GM19395 (cell line): ENCODE measurements around the gene FHL1.
"Not testable (repeated sequence)": the region's sequence is repeated elsewhere in the genome, so short reads cannot be mapped to it uniquely, and the experiment has no call there.

ENCODE experiments used
- ATAC-seq: cut with Tn5 transposase; IDR thresholded peaks from one replicate; pipeline ENCODE4 v1.9.1; 2021; ENCODE audit warnings: mild to moderate bottlenecking, moderate library complexity; ENCODE audit not compliant: unreplicated experiment

FHL1 gene

DNA sequence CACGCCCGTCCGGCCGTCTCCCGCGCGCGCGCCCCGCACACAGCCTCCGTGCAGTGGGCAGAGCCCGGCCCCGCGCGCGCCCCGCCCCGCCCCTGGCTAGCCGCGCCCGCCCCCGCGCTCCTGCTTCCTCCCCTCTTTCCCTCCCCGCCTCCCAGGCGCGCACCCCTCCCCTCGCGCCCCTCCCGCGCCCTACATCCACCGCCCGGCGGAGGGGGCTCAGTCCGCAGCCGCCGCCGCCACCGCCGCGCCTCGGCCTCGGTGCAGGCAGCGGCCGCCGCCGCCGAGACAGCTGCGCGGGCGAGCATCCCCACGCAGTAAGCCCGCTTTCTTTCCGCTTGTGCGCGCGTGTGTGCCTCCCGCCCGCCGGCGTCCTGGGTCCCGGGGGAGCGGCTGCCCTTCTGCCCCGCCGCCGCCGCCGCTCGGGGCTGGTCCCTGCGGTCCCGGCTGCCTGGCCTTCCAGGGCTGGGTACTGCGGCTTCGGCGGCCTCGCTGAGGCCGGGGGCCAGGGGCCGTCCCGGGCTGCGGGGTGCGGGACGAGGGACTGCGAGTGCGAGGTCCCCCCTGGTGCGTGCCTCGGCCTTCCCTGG lies at the start of gene FHL1:
Gene FHL1, plus strand, starts transcription at position 219 of the 587 bp plus-strand sequence.
- ATAC-seq, result no peak

DNA sequence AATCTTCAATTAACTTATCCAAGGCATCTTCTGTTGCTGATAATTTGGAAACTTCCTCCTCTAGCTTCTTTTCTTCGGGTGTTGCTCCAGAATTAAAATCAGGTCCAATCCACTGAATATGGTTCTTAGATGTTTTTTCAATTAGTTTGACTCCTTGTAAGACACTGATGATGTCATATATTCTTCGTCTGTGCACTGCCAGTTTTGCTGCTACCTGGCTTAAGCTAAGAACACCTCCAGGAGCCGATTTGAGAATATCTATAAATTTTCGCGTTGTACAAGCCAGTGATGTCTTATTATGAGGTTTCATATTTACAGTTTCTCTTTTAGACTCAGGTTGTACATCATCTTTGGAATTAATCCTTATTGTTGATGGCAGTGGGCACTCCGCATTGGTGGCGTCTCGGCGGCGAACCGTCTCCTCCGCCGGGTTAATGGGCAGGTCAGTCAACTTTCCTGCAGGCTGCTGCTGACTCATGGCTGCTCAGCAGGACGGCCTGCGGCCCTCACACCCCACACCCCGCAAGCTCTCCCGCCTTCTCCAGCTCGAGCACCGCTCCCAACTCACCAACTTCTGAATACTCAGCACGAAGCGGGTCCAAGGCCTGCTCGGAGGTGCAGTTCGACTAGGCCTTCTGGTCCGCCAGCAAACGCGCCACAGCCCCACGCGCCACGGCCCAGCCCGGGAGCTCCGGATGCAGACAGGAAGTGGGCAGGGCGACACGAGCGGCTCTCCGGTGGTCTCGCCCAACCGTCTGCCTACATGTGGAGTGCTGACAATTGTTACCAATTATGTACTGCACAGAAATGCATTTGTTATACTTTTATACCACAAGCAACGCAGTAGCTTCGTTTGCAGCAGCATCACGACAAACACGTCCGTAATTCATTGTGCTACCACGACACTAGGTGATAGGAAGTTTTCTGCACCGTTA lies 49.2 kb upstream of the FHL1 start:
- ATAC-seq, result no peak

DNA sequence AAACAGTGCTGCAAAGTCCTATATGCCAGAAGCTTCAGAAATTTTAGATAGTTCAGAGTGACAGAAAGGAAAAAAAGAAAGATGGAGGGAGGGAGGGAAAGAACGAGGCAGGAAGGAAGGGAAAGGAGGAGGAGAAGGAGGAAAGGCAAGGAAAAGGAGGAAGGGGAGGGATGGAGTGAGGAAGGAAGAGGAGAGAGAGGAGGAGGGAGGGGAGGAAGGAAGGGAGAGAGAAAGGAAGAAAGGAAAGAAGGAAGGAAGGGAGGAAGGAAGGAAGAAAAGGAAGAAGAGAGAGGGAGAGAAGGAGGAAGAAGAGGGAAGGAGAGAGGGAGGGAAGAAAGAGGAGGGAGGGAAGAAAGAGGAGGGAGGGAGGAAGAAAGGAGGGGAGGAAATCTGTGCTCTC lies 42.4 kb upstream of the FHL1 start:
- ATAC-seq, result no peak

DNA sequence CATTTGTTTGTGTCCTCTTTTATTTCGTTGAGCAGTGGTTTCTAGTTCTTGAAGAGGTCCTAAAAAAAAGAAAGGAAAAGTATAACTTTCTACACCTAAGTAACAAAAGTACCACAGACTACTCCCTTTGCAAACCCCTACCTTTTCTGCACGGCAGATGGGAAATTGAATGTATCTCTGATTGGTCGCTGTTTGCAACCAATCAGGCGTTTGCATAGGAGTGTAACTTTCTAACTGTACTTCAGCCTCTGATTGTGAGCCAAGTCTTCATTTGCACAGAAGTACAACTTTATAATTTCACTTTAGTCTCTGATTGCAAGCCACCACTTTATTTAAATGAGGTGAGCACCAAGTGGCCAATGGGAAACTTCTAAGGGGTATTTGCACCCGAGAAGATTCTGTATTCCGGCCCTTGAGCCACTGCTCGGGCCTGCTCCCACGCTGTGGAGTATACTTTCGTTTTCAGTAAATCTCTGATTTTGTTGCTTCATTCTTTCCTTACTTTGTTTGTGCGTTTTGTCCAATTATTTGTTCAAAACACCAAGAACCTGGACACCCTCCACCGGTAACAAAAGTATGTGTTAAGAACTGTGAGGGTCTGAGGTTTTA lies 40.3 kb upstream of the FHL1 start:
- no peak for ATAC-seq

DNA sequence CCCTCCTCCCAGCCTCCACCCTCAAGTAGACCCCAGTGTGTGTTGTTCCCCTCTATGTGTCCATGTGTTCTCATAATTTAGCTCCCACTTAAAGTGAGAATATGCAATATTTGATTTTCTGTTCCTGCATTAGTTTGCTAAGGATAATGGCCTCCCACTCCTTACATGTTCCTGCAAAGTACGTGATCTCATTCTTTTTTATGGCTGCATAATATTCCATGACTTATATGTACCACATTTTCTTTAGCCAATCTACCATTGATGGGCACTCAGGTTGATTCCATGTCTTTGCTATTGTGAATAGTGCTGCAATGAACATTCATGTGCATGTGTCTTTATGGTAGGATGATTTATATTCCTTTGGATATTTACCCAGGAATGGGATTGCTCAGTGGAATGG lies 38.4 kb upstream of the FHL1 start:
- ATAC-seq, result not testable (repeated sequence)

DNA sequence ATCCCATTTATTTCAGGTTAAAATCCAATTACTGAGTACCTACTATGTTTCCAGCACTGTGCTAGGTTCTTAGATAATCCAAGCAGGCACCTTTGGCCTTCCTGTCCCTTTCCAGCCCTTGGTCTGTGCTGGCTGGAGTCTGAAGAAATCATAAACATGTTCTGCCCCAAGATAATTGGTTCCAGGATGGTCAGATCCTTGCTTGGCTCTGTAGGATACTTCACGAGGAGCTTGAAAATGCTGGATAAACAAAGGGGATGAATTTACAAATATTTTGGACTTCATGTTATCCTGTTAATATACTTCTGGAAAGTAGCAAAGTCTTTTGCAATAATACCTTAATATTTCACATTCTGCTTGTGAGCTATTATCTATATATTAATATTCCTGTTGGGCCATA lies 35.0 kb upstream of the FHL1 start:
- ATAC-seq, result no peak

DNA sequence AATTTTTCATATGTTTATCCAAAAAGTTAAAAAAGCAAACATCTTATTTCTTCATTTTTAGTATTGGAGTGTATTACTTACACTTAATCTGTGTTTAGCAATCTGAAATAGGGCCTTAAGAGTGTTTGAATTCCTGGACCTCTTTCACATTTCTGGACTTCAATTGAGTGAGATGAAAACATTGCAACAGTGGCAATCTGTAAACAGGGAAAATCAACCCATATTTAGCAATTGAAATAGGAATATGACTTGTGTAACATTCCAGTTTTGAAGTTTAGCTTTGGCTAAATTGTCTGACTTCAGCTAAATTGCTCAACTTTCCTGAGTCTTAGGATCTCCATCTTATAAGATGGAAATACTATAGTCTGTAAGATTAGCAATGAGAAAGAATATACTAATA lies 34.6 kb upstream of the FHL1 start:
- ATAC-seq, result no peak

DNA sequence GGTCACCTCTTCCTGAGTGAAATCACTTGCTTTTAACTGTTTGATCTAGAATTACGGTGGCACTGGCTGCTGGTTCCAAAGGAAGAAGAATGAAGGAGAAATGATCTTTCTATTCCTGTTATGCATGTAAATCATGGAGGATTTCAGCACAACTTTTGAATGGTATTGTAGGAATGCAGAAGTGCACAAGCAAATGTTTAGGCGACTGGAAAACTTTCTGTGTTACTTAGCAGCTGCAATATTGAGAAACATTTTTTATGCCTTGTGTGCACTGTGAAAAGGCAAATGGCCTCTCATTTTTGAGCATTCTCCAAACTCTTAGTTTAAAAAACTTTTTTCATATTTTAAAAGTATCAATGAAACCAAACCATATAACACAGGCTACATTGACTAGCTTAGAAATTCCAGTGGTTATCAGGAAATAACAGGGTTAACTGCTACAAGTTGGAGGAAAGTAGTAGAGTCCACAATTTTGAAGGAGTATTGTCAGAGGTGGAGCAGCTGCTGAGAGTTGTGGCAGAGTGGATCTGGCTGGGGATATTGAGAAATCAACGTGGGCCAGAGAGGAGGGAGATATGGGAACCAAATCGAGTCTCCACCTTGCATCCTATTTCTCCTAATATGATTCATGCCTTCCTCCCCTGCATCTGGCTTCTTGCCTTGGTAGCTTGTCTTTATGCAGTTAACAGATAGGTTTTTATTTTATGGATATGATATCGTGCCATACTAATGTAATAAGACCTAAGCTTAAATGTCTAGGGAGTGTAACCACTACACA lies 32.0 kb upstream of the FHL1 start:
- ATAC-seq, result no peak

DNA sequence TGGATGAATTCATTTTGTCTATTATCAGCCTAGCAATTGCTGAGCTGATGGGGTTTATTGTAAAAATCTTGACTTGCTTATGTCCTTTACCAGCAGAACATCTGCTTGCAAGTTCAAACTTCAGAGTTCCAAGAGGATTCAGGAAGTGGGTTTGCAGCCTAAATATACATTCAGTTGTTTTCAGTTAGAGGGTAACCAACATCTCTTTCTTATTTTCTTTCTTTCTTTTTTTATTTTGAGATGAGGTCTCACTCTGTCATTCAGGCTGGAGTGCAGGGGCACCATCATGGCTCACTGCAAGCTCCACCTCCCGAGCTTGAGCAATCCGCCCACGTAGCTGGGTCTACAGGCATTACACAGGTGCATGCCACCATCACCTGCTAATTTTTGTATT lies 31.4 kb upstream of the FHL1 start:
- ATAC-seq, result no peak

DNA sequence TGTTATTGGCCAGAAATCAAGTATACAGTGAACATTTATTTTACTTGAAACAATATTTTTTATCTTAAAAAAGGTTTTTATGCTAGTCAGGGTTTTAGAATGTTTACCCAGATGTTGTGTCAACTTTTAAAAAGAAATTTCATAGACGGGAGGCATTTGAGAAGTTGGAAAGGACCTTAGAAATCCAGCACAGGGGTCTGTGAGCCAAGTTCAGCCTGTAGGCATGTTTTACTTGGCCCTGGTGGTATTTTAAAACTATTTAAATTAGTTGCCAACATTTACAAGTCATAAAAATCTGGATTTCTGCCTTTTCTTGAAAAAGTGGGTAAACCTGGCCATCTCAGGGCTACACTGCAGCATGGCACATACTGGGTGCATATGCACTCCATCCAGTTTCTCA lies 25.5 kb upstream of the FHL1 start:
- no peak for ATAC-seq

DNA sequence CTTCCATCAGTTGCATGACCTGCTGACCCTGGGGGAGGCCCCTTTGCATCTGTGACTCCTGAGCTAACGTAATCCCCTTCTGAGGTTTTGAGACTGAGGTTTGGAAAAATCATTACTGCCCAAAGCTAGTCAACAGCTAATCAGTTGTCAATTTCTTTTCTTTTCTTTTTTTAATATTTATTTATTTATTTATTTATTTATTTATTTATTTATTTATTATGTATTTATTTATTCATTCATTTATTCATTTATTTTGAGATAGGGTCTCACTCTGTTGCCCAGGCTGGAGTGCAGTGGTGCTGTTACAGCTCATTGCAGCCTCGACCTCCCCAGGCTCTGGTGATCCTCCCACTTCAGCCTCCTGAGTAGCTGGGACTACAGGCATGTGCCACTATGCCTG lies 25.1 kb upstream of the FHL1 start:
- no peak for ATAC-seq

DNA sequence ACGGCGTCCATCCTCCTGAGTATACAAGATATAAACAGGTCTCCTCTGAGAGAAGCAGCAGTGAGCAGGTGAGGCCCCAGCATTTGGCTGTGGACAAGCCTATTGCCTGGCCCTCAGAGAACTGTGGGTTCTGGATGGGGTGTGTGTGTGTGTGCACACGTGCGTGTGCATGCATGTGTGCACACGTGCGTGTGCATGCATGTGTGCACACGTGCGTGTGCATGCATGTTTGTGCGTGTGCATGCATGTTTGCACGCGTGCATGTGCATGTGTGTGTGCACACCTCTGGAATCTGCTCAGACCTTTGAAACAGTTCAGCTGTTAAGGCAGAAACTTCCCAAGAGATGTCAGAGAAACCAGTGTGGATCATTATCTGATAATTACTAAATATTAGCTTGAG lies 22.2 kb upstream of the FHL1 start:
- ATAC-seq, result no peak

DNA sequence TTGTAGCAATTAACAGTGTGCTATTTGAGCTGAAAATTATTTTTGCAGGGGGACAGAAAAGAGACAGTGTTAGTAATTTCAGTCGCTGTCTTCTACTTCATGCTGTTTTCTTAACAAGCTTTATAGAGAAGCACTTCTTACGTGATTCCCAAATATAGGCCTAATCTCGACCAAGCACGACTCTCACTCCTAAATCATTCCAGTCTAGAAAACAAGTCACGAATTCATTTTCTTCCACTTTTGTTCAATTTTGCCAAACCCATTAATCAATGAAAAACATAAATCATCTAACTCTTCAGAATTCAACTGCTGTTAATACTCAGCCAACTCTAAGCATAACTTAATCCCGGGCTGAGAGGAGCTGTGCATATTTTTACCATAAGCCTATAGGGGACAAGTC lies 21.0 kb upstream of the FHL1 start:
- no peak for ATAC-seq

DNA sequence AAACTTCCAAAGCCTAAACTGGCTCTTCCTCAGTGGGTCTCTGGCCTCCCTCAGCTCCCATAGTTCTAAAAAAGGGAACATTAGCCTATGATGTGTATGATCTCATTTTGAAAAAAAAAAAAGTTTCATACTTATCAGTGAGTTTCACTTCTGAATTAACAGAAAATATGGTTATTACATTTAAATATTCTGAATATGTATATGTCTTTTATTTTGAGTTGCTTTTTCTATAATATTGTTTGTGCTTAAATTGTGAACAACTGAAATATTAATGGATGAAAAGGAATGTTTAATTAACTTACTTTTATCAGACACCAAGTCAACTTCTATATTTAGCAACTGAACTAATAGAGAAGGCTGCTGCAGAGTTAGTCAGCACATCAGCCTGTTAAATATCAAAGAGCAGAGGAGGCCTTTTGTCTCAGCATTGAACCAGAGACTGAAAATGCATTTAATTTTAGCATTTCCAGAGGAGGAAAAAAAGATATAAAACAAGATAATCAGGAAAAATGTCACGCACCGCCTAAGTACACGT lies 20.4 kb upstream of the FHL1 start:
- ATAC-seq, result no peak

DNA sequence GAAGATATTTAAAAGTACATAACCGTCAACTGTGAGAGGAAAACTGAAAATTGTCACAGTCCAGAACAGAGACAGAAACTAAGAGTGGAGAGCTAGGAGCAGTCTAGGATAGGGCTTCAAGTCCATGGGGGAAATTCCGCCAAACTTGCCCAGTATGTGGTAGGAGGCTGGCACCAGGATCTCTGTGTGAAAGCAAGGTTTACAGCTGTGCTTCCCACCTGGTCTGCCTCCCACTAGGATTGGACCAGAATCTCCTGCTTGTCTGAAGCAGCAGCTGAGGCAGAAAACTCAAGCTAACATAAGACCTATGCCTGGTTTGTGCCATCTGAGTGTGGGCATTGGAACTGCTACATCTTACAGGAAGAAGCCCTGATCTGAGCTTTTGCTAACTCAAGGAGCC lies 18.6 kb upstream of the FHL1 start:
- no peak for ATAC-seq

DNA sequence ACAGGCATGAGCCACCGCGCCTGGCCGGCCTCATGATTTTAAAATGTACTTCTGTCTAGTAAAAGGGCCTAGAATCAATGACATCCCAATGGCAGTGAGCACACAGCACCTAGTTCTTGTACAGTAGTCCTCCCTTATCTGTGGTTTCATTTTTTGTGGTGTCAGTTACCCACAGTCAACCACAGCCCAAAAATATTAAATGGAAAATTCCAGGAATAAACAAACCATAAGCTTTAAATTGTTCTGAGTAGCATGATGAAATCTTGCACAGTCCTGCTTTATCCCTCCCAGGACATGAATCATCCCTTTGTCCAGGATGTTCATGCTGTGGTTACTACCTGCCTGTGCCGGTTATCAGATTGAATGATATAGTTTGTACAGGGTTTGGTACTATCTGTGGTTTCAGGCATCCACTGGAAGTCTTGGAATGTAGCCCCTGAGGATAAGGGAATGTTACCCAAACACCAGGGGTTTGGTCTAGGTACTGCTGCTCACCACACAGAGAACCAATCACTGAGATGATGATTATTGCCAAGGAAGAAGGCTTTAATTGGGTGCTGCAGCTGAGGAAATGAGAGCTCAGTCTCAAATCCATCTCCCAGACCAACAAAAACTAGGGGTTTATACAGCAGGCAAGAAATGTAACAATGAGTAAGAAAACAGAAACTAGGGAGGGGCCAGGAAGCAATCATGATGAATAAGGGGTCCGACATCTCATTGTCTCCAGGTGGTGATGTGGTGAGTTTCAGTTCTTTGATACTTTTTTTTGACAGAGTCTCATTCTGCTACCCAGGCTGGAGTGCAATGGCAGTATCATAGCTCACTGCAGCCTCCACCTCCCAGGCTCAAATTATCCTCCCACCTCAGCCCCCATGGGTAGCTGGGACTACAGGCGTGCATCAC lies 16.2 kb upstream of the FHL1 start:
- no peak for ATAC-seq

DNA sequence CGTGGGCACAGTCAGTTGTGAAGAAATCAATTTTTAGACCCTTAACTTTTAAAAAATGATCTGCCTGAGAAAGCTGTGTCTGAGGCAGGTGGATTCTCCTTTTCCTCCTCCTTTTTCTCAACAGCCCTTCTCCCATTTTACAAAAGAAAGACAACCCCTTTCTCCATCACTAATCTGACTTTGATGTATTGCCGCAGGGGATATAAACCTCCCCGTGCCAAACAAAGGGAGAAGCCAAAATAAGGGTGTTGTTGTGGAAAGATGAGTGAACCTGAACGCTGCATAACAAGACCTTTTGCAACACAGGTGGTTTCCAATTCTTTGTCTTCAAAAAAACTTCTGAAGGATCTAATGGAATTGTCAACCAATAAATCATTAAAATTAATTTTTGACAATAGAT lies 8.4 kb upstream of the FHL1 start:
- ATAC-seq, result no peak

DNA sequence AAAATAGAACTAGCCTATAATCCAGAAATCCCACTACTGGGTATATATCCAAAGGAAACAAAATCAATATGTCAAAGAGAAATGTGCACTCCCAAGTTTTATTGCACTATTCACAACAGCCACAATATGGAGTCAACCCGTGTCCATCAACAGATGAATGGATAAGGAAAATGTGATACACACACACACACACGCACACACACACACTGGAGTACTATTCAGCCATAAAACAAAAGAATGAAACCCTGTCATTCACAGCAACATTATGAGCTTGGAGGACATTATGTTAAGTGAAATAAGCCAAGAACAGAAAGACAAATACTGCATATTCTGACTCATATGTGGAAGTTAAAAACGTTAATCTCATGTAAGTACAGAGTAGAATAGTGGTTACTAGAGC lies 5.8 kb upstream of the FHL1 start:
- no peak for ATAC-seq

DNA sequence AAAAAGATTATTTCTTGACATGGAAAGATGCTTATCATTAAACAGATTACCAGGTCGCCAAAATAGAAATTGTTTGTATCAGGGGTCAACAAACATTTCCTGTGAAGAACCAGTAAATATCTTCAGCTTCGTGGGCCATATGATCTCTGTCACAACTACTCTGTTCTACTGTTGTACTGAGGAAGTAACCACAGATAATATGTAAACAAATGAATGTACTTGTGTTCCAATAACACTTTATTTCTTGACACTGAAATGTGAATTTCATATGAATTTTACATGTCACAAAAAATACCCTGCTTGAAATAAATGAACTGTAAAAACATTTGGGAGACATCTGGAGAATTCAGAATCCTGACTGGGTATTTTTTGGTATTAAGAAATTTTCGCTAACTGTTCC lies 4.7 kb upstream of the FHL1 start:
- ATAC-seq, result no peak

DNA sequence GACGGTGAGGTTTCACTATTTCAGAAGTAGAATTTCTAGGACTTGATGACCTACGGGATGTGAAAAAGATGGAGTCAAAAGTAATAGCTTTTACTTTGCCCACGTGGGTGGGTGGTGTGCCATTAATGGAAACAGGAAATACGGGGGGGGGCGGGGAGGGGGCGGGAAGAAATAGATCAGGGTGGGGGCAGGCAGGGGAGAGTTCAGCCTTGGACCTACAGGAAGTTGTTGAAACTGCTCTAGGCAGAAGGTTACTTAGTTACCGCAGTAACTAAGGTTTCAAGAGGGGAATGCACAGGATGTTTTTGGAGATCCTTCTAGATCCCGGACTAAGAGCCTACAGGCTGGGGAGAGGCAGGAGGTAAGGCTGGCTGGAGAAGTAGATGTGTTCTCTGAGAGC lies 3.6 kb upstream of the FHL1 start:
- ATAC-seq, result no peak
